Thyroid gland (tissue), 4 donors: ENCODE measurements around the gene HSPE1. TPM values are rescaled to one million over a fixed set of nuclear protein-coding genes. Genes with fewer than 3 reads are reported as not detected.
A peak's percentile ranks its signal among the peaks of the same experiment; 100 is the strongest.

Experiments
- DNase-seq, 2 donors: peaks; one replicate each; pipeline ENCODE4 v3.0.0-alpha.2; 2019
- H3K27ac ChIP-seq, 3 donors: fragments of 200-600 bp; sonication (generic); 1 replicate in 2 of 3; 2 replicates in 1 of 3; pipeline ENCODE4 v1.5.1; 2016 to 2019; ENCODE audit warnings: mild to moderate bottlenecking in 1 of 3, moderate library complexity in 1 of 3
- H3K27me3 ChIP-seq: fragments of 200-600 bp; sonication (generic); one replicate; pipeline ENCODE4 v1.5.1; 2019
- H3K36me3 ChIP-seq, 2 donors: fragments of 200-600 bp; sonication (generic); one replicate each; pipeline ENCODE4 v1.5.1; 2016 to 2019
- H3K4me1 ChIP-seq, 2 donors: fragments of 200-600 bp; sonication (generic); one replicate each; pipeline ENCODE4 v1.5.1; 2017 to 2019
- H3K4me3 ChIP-seq, 3 donors: fragments of 200-600 bp; sonication (generic); replicated peaks in 1 of 3; 1 replicate in 2 of 3; 2 replicates in 1 of 3; pipeline ENCODE4 v1.5.1; 2016; ENCODE audit warnings: mild to moderate bottlenecking in 1 of 3
- H3K9me3 ChIP-seq: fragments of 200-600 bp; sonication (generic); one replicate; pipeline ENCODE4 v1.5.1; 2017
- POLR2A ChIP-seq, 2 donors: fragments of 450-650 bp; IDR thresholded peaks; one replicate each; pipeline ENCODE4 v1.6.1; 2017; ENCODE audit warnings: antibody characterized with exemption in 2 of 2, mild to moderate bottlenecking in 2 of 2, moderate library complexity in 1 of 2
- WGBS, 2 donors: methylation state at CpG; one replicate each; pipeline ENCODE4 v1.1.5; 2017; 5-methylcytosine and 5-hydroxymethylcytosine counted together
- intact Hi-C: fragments of 100-400 bp; cut with DNase I; formaldehyde crosslinking; loops from one replicate; pipeline ENCODE4 v1.15.1; 2023
- total RNA-seq, 4 donors: library from RNA; depleted of rRNA; stranded (reverse); fragments of >200 nt; gene quantifications; one replicate each; pipeline ENCODE4 v1.2.3, GENCODE V29; 2016
- TF ChIP-seq, protein P1 (sequence below), 6 experiments: fragments of 200-600 bp in 3 of 6; fragments of 450-650 bp in 3 of 6; sonication (generic) in 3 of 6; IDR thresholded peaks; one replicate each; pipeline ENCODE4 v1.5.1; 2016 to 2019; ENCODE audit warnings: antibody characterized with exemption in 6 of 6, mild to moderate bottlenecking in 2 of 6, inconsistent platforms in 1 of 6, moderate library complexity in 1 of 6

HSPE1 gene
- total RNA-seq, 4 donors from 2014 or later = 32.8 to 136 (median 79.8) TPM

DNA sequence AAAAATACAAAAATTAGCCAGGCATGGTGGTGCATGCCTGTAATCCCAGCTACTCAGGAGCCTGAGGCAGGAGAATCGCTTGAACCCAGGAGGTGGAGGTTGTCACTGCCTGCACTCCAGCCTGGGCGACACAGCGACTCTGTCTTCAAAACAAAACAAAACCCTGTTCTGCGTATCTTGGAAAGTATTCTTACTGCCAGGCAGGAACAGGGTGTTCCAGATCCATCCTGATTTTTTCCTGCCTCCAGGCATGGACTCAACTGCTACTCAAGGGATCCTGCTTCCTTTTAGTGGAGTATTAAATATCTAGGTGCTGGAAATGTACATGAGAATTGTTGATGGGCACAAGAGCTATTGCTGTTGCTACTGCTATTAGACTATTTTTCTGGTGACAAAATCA, 12.8 kb upstream of the HSPE1 start:
- DNase-seq = no peak
- intact Hi-C loops = no loop called here
- H3K4me3 ChIP-seq = no peak overlapping the region
- no peaks in the 10 kb centered on the region for H3K9me3 ChIP-seq
- no peaks in the 10 kb centered on the region for H3K4me1 ChIP-seq
- peaks cover 44 to 60% of the 10 kb centered on the region in 2 donors for H3K36me3 ChIP-seq
- WGBS, 2 donors = 88 to 94% methylated on average over 4 of the region's 4 CpGs
- no peaks in the 10 kb centered on the region for H3K27me3 ChIP-seq
- TF ChIP-seq POLR2A (IDR thresholded peaks at IDR 0.05) = no peak
- TF ChIP-seq, protein P1, sequence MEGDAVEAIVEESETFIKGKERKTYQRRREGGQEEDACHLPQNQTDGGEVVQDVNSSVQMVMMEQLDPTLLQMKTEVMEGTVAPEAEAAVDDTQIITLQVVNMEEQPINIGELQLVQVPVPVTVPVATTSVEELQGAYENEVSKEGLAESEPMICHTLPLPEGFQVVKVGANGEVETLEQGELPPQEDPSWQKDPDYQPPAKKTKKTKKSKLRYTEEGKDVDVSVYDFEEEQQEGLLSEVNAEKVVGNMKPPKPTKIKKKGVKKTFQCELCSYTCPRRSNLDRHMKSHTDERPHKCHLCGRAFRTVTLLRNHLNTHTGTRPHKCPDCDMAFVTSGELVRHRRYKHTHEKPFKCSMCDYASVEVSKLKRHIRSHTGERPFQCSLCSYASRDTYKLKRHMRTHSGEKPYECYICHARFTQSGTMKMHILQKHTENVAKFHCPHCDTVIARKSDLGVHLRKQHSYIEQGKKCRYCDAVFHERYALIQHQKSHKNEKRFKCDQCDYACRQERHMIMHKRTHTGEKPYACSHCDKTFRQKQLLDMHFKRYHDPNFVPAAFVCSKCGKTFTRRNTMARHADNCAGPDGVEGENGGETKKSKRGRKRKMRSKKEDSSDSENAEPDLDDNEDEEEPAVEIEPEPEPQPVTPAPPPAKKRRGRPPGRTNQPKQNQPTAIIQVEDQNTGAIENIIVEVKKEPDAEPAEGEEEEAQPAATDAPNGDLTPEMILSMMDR (IDR thresholded peaks at IDR 0.05) = no peak
- no peak overlapping the region for H3K27ac ChIP-seq

DNA sequence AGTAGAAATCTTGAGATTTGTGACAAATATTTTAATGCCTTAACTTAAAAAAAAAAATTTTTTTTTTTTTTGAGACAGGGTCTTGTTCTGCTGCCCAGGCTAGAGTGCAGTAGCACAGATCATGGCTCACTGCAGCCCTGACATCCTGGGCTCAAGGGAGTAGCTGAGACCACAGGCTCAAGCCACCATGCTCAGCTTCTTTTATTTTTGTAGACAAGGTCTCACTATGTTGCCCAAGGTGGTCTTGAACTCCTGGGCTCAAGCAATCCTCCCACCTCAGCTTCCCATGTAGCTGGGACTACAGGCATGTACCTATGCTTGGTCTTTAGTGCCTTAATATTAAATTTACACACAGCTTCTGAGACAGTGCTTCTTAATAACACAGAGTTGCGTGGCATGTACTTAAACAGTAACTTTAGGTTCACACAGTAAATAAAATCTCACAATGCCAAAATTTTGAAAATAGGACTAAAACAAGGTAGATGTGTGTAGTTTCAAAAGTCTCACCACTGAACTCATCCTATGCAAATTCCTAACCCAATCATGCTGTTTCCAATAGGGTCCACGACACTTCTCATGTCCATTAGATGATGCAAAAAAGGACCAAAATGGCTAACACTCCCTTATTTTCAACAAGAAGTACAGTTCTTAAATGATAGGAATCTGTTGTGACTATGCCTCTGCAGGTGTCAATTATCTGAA, 4.6 kb upstream of the HSPE1 start:
- intact Hi-C loops = no loop called here
- 92 to 96% methylated on average over 2 of the region's 2 CpGs for WGBS, 2 donors

GRCh38 chr2:197496695-197497094, 3.5 kb upstream of the HSPE1 start:
- no peaks in the 10 kb centered on the region for H3K9me3 ChIP-seq
- H3K4me3 ChIP-seq = no peak overlapping the region
- H3K27me3 ChIP-seq = no peaks in the 10 kb centered on the region
- no peak for TF ChIP-seq POLR2A (IDR thresholded peaks at IDR 0.05)
- H3K27ac ChIP-seq = no peak overlapping the region
- DNase-seq = no peak
- intact Hi-C loops = no loop called here
- peaks cover 5 to 25% of the 10 kb centered on the region in 2 donors for H3K4me1 ChIP-seq
- peaks cover 51% of the 10 kb centered on the region in 2 donors for H3K36me3 ChIP-seq

More for the DNA sequence above, 4.6 kb upstream of the HSPE1 start:
- TF ChIP-seq POLR2A (IDR thresholded peaks at IDR 0.05) = no peak
- TF ChIP-seq, protein P1 (IDR thresholded peaks at IDR 0.05) = no peak
- Histone ChIP-seq H3K36me3 (peaks cover 57 to 62% of the 10 kb centered on the region in 2 donors), H3K9me3 (no peaks in the 10 kb centered on the region), H3K4me3 (no peak overlapping the region), H3K4me1 (peaks cover 0 to 19% of the 10 kb centered on the region in 2 donors), H3K27me3 (no peaks in the 10 kb centered on the region), H3K27ac (no peak overlapping the region)
- no peak for DNase-seq

DNA sequence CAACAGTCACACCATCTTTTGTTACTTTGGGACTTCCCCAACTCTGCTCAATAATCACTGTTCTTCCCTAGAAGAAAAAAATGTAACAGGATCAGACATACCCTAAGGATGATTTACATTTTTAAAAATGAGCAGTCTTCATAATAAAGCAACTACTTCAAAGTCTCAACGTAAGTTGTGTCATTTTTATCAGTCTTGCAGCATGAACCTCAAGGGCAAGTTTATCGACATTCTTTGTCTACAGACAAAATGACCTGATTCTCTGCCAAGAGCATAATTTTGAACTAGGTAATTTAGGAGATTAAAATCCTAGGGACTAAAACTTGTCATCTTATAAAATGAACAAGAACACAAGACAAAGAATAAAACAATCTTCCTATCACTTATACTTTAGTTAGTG, 2.9 kb upstream of the HSPE1 start:
- intact Hi-C loops = no loop called here
- no peak for DNase-seq
- Histone ChIP-seq H3K9me3 (no peaks in the 10 kb centered on the region), H3K4me1 (peaks cover 12 to 30% of the 10 kb centered on the region in 2 donors), H3K36me3 (peaks cover 45% of the 10 kb centered on the region in 2 donors), H3K27me3 (no peaks in the 10 kb centered on the region), H3K4me3 (no peak overlapping the region), H3K27ac (no peak overlapping the region)
- 62 to 68% methylated on average over 2 of the region's 2 CpGs for WGBS, 2 donors
- TF ChIP-seq POLR2A (IDR thresholded peaks at IDR 0.05) = no peak
- TF ChIP-seq, protein P1 (IDR thresholded peaks at IDR 0.05) = no peak

GRCh38 chr2:197498235-197498936, 1.8 kb upstream of the HSPE1 start:
- H3K4me1 ChIP-seq = peaks cover 13 to 30% of the 10 kb centered on the region in 2 donors
- TF ChIP-seq, protein P1 (IDR thresholded peaks at IDR 0.05) = no peak
- no peak for TF ChIP-seq POLR2A (IDR thresholded peaks at IDR 0.05)
- WGBS, 2 donors = 14 to 19% methylated on average over 14 of the region's 14 CpGs

More at GRCh38 chr2:197498235-197498936, 1.8 kb upstream of the HSPE1 start:
- peak overlapping the region in 2 of 3 donors; percentile 100 for H3K27ac ChIP-seq
- peak overlapping the region; percentile 0 to 94 (median 84) for H3K4me3 ChIP-seq
- H3K9me3 ChIP-seq = no peaks in the 10 kb centered on the region
- intact Hi-C loops = no loop called here
- DNase-seq = no peak
- no peaks in the 10 kb centered on the region for H3K27me3 ChIP-seq
- peaks cover 34% of the 10 kb centered on the region in 2 donors for H3K36me3 ChIP-seq
